Panc1 (cell line): Measurements from ENCODE around the gene ANO9.

Source experiments
- CTCF ChIP-seq: fragments of 450-650 bp; IDR thresholded peaks from 2 replicates; pipeline ENCODE4 v1.5.1; 2017; ENCODE audit warnings: mild to moderate bottlenecking
- POLR2AphosphoS5 ChIP-seq: IDR thresholded peaks from 2 replicates; pipeline ENCODE4 v1.6.1; 2012; ENCODE audit warnings: mild to moderate bottlenecking, low read depth, low read length, moderate library complexity

GRCh38 chr11:380491-380890, 61.3 kb downstream of the ANO9 start:
- TF ChIP-seq CTCF (no peak), POLR2AphosphoS5 (no peak)
